HG03066 (cell line): Measurements from ENCODE around the gene NRBP1.
"Not testable (repeated sequence)": the region's sequence is repeated elsewhere in the genome, so short reads cannot be mapped to it uniquely, and the experiment has no call there.

Experiments
- ATAC-seq: cut with Tn5 transposase; IDR thresholded peaks from one replicate; pipeline ENCODE4 v1.9.1; 2021; ENCODE audit warnings: low read depth; ENCODE audit not compliant: unreplicated experiment

Gene NRBP1

GRCh38 chr2:27421660-27422250 lies 6.7 kb upstream of the NRBP1 start:
- no peak for ATAC-seq

- ATAC-seq: no peak
Measured at GRCh38 chr2:27422958-27423357, 5.5 kb upstream of the NRBP1 start.

GRCh38 chr2:27425039-27425438 lies 3.4 kb upstream of the NRBP1 start:
- not testable (repeated sequence) for ATAC-seq

GRCh38 chr2:27427863-27428212 lies 593 bp upstream of the NRBP1 start:
- no peak for ATAC-seq

GRCh38 chr2:27428978-27429541 lies 629 bp downstream of the NRBP1 start:
- ATAC-seq: peak; percentile 64

- no peak for ATAC-seq
Measured at GRCh38 chr2:27431395-27431794, 3.0 kb downstream of the NRBP1 start.

- ATAC-seq: no peak
Measured at GRCh38 chr2:27435628-27436027, 7.2 kb downstream of the NRBP1 start.

- ATAC-seq: no peak
Measured at GRCh38 chr2:27441226-27441926, 12.9 kb downstream of the NRBP1 start.

GRCh38 chr2:27441958-27442919 lies 13.8 kb downstream of the NRBP1 start, which contains the start of gene KRTCAP3:
KRTCAP3 (plus strand) TSS chr2:27442381; CDS start chr2:27442413, 32 bp downstream.
- ATAC-seq: no peak

- no peak for ATAC-seq
Measured at GRCh38 chr2:27442920-27443282, 14.5 kb downstream of the NRBP1 start.

- no peak for ATAC-seq
Measured at GRCh38 chr2:27445155-27445554, 16.7 kb downstream of the NRBP1 start.

- ATAC-seq: no peak
Measured at GRCh38 chr2:27445615-27446014, 17.2 kb downstream of the NRBP1 start.

- no peak for ATAC-seq
Measured at GRCh38 chr2:27446057-27446456, 17.6 kb downstream of the NRBP1 start.

- no peak for ATAC-seq
Measured at GRCh38 chr2:27448381-27448780, 19.9 kb downstream of the NRBP1 start.

- ATAC-seq: no peak
Measured at GRCh38 chr2:27451095-27451494, 22.7 kb downstream of the NRBP1 start.

- no peak for ATAC-seq
Measured at GRCh38 chr2:27453968-27454367, 25.5 kb downstream of the NRBP1 start.

- ATAC-seq: no peak
Measured at GRCh38 chr2:27461118-27461517, 32.7 kb downstream of the NRBP1 start.

GRCh38 chr2:27464443-27464842 lies 36.0 kb downstream of the NRBP1 start:
- ATAC-seq: no peak

- no peak for ATAC-seq
Measured at GRCh38 chr2:27471961-27472360, 43.5 kb downstream of the NRBP1 start.

- no peak for ATAC-seq
Measured at GRCh38 chr2:27485496-27485895, 57.1 kb downstream of the NRBP1 start.

- peak; percentile 15 for ATAC-seq
Measured at GRCh38 chr2:27489118-27489497, 60.7 kb downstream of the NRBP1 start.
